ENCODE measurements around the gene NAPG.
"Not testable (repeated sequence)": the region's sequence is repeated elsewhere in the genome, so short reads cannot be mapped to it uniquely, and the experiment has no call there.

Gene NAPG

GRCh38 chr18:10515456-10515855, 10.4 kb upstream of the NAPG start:
- no peak for DNase-seq

- no peak for DNase-seq
Measured at GRCh38 chr18:10516078-10516477, 9.7 kb upstream of the NAPG start.

DNA sequence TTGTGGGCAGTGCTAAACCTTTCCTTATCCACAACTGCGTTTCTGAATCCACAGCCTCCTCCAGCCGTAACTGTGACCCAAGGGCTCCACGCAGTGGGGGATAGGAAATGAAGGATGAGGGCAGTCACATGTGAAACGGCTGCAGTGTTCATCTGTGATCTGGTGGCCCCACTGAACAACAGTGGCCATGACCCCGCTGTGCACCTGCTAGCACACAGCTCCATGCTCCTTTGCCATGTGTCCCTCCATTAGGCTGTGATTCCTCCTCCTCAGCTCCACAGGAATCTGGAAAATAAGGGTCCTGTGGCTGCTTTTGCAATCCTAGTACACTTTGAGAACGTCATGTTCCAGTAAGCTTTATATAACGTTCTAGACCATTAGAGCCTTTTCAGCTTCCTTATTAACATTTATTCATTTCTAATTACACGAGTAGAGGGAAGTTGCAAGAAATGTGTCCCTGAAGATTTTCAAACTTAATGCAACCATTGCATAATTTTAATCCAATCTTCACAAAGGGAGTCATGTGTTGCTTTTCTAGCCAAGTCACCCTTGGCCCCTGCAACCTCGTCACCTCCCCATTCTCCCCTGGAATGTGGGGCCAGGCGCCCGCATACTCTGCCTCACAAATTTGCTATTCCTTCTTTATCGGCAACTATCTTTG, 7.1 kb upstream of the NAPG start:
- no peak for DNase-seq

DNA sequence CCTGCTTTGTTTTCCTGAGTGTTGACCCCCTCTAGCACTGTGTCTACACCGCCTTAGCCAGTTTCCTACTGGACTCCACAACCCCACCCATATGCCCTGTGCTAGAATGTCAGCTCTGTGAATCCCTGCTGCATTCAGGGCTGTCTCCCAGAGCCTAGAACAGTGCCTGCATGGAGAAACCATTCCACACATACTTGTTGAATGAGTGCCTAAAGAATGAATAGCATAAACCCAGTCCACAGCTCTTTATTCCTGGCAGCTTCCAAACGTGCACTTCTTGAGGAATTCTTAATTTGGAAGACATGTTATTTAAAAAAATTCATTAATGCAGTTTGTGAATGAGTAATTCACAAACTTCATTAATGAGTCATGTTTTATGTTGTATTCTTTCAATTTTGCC, 6.5 kb upstream of the NAPG start:
- no peak for DNase-seq

GRCh38 chr18:10519999-10520935, 5.6 kb upstream of the NAPG start:
- no peak for DNase-seq

DNA sequence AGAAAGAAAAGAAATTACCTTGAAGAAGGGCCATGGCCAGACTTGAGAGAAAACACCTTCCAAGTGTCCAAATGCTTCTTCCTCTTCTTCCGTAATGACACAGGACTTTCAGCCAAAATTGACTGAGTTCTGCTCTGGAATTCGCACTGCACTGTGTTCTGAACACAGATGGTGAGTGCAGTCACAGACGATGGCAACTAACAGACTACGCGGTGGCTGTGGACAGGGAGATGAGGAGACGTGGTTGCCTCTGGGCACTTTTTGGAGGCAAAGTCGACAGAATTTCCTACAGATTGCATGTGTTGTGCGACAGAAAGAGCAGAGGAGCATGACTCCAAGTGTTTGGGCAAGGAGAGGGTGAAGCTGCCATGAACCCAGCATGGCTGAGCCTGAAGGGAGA, 4.3 kb upstream of the NAPG start:
- DNase-seq, result no peak

DNA sequence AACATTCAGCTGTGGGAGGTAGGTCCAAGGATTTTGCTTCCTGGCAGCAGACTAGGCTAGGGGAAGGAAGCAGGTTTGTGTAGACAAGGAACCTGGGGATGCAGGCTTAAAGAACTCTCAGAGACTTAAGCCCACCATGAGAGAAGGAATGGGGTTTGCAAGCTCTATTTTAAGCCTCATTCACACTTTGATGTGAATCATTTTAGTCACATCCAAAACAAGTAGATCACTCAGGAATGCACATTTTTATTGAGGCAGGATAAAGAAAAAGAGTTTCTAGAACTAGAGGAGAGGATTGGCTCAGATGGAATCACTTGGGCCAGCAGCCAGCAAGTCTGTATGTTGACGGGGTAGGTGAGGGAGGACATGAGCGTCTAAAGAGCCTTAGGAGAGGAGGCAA, 3.3 kb upstream of the NAPG start:
- DNase-seq, result no peak

DNA sequence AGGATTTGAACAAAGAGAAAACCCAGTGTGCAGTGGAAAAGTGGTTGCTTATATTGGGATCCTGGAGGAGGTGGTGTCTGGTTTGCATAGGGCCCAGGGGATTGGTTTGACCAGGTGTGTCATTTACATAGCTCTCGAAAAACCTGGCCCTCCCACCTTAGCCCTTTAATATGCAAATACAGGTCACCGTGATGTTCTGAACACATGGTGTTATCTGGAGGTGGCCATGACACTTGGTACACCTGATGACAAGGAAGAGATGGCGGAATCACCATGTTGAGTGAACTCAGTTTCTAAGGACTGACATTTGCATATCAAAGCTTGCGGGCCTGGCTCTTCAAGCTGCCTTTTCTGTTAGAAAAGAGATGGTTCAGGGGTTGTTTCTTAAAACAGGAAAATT, 2.3 kb upstream of the NAPG start:
- no peak for DNase-seq

DNA sequence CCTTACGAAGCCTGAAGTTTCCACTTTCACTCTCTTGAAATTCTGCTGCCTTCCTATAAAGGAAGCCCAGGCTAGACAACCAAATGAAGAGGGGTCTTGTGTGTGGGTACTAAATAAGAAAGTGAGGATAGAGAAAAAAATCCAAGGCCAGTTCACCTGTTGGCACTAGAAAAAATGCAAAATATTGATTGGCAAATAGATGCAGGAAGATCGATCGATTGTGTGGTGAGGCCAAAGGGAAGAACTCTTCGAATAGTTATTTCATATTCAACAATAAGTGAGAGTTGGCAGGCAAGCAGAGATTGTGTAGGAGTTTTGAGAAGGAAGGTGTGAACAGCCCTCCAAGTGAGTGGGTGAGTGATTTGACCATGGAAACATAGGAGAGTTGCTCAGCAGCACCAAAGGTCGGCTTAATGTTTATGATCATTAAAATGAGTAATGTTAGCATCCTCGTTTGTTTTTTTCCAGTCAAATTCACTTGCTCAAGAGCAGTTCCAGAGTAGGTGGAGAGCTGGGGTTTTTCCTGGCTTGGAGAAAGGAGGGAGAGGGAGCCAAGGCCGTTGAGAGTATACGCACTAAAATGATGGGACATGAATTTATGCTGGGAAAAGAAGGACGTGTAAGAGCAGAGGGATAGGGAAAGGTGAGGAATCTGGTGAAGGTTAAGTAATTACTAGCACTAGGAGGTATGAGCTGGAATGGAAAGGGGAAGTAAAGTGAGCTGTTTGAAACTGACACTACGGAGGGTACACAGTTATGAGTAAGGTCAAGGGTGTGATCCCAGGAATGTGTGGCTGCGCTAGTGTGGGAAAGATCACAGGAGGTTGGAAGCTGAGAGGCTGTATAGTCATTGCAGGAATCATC, 1.1 kb upstream of the NAPG start:
- no peak for DNase-seq

GRCh38 chr18:10525371-10525691, 496 bp upstream of the NAPG start:
- DNase-seq, result no peak

DNA sequence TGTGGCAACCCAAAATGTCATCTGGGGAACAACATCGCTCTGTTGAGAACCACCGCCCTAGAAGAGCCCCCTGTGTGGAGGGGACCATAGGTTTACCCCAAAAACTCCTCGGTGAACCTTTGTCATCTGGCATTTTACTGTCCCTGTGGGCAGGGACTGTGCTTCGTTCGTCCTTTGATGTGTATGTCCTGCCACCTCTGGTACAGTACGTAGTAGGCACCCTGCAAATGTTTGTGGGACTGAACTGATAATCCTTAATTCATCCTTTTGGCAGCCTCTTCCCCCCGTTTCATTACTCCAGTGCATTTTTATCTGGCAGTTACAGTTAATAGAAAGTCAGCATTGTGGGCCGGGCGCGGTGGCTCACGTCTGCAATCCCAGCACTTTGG, 728 bp downstream of the NAPG start:
- DNase-seq, result no peak

- no peak for DNase-seq
Measured at GRCh38 chr18:10528439-10528838, 2.6 kb downstream of the NAPG start.

DNA sequence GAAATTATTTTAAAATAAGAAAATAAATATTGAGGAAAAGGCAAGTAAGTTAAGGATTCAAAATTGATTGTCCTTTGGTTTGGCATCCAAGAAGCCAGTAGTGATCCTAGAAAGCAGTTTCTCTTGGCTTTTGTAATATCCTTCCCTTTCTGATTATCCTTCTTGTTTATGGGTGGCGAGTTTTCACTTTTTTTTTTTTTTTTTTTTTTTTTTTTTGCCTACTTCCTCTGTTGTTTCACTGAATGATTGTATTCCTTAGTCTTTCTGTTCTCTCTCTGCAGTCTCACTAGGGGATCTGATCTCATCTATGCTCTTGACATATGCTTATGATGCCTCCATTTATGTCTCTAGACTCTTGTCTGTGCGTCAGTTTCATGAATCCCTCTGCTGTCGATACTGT, 4.2 kb downstream of the NAPG start:
- DNase-seq, result no peak

- DNase-seq, result no peak
Measured at GRCh38 chr18:10530852-10531251, 5.0 kb downstream of the NAPG start.

DNA sequence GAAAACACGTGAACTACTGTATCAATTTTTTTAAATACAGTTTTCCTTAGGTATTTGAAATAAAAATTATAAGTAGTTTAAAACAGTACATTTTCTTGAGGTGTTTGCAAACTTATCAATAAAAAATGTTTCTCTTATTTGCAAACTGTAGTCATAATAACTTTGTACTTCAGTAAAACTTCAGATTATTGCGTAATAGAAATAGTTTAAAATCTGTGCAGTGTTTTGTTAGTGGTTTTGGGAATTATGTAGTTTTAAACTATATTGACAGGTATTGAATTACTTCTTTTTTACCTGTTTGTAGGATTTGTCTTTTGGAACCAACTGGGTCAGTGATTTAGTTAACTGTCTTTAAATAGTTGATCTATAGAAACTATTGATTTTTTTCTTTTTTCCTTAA, 7.3 kb downstream of the NAPG start:
- DNase-seq, result no peak

DNA sequence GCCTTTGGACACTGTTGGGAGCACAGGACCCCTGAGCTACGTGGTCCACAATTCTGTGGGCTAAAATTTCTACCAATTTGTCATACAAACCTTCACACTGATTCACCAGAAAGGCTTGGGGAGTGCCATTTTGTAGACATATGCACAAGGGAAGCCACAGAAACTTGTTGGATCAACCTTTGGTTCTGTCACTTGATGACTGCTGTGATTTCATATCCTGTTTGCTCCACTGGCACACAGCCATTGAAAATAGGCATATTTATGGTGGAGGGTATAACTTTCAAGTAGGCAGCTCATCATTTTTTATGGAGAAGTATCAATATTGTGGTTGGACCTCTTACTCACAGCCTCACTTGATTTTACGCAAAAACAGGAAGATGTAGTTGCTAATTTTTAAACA, 10.5 kb downstream of the NAPG start:
- no peak for DNase-seq

GRCh38 chr18:10537765-10538164, 11.9 kb downstream of the NAPG start:
- DNase-seq, result no peak

DNA sequence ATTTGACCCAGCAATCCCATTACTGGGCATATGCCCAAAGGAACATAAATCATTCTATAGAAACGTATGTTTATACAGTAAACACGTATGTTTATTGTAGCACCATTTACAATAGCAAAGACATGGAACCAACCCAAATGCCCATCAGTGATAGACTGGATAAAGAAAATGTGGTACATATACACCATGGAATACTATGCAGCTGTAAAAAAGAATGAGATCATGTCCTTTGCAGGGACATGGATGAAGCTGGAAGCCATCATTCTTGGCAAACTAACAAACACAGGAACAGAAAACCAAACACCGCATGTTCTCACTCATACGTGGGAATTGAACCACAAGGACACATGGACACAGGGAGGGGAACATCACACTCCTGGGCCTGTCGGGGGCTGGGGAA, 13.3 kb downstream of the NAPG start:
- DNase-seq, result not testable (repeated sequence)

- DNase-seq, result no peak
Measured at GRCh38 chr18:10543277-10543676, 17.4 kb downstream of the NAPG start.

- no peak for DNase-seq
Measured at GRCh38 chr18:10544093-10544748, 18.4 kb downstream of the NAPG start.

GRCh38 chr18:10546557-10547300, 20.9 kb downstream of the NAPG start:
- no peak for DNase-seq

DNA sequence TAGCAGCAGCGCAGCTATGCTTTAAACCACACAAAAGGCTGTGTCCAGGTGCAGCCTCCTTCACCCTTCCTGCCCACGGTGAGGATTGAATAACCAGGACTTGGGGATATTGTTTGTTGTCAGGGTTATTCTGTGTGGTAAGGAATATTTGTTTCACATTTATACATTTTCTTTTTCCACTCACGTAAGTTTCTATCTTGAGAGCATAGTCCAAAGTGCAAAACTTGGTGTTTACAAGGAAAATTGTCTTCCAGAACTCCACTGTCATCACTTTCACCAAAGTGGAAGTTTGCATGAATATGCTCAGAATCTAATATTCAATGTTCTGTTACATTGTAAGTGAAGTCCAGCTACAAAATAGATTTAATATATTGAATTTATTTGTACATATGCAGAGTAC, 26.4 kb downstream of the NAPG start:
- DNase-seq, result no peak

Data from GOT3 (cell line).